ENCODE results near the gene AGO3. TPM values are rescaled to one million over a fixed set of nuclear protein-coding genes. Genes with fewer than 3 reads are reported as not detected.

Gene AGO3
- total RNA-seq, 6 experiments from 2014 or later: 18.3 to 24.0 (median 21.4) TPM

DNA sequence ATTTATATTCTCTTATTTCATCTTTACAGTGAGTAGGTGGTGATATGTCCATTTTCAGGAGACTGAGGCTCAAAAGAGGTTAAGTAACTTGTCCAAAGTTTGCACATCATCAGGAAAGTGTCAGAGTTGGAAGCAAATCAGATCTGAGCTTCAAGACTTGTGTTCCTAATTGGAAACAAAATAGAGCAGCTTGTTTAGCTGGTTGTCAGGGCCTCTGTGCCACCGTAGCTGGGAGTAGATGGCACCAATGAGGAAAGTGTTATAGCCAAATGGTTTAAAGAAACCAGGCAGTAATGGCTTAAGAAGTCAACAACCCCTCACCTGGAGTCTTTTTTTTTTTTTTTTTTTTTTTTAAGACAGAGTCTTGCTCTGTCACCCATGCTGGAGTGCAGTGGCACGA, 28.2 kb upstream of the AGO3 start:
- TF ChIP-seq, protein P1, sequence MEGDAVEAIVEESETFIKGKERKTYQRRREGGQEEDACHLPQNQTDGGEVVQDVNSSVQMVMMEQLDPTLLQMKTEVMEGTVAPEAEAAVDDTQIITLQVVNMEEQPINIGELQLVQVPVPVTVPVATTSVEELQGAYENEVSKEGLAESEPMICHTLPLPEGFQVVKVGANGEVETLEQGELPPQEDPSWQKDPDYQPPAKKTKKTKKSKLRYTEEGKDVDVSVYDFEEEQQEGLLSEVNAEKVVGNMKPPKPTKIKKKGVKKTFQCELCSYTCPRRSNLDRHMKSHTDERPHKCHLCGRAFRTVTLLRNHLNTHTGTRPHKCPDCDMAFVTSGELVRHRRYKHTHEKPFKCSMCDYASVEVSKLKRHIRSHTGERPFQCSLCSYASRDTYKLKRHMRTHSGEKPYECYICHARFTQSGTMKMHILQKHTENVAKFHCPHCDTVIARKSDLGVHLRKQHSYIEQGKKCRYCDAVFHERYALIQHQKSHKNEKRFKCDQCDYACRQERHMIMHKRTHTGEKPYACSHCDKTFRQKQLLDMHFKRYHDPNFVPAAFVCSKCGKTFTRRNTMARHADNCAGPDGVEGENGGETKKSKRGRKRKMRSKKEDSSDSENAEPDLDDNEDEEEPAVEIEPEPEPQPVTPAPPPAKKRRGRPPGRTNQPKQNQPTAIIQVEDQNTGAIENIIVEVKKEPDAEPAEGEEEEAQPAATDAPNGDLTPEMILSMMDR (IDR thresholded peaks at IDR 0.05): no peak
- H3K4me1 Mint-ChIP-seq (ENCODE audit: low read depth): no peaks in the 10 kb centered on the region
- DNase-seq: no peak
- no peak overlapping the region for H3K27ac Mint-ChIP-seq
- no peak overlapping the region for H3K4me3 Mint-ChIP-seq
- peaks cover 7% of the 10 kb centered on the region; the same call in 1 of the 2 replicates for H3K36me3 Mint-ChIP-seq (ENCODE audit: low read depth)
- H3K27me3 Mint-ChIP-seq (ENCODE audit: insufficient read depth): no peaks in the 10 kb centered on the region
- H3K9me3 Mint-ChIP-seq: no peaks in the 10 kb centered on the region

GRCh38 chr1:35914717-35915116, 16.2 kb upstream of the AGO3 start:
- no peak overlapping the region for H3K4me3 Mint-ChIP-seq
- peaks cover 19% of the 10 kb centered on the region for H3K36me3 Mint-ChIP-seq (ENCODE audit: low read depth)
- TF ChIP-seq, protein P1 (IDR thresholded peaks at IDR 0.05): no peak
- H3K4me1 Mint-ChIP-seq (ENCODE audit: low read depth): peaks cover 7% of the 10 kb centered on the region
- DNase-seq: no peak
- no peaks in the 10 kb centered on the region for H3K9me3 Mint-ChIP-seq
- no peak overlapping the region for H3K27ac Mint-ChIP-seq
- no peaks in the 10 kb centered on the region for H3K27me3 Mint-ChIP-seq (ENCODE audit: insufficient read depth)

DNA sequence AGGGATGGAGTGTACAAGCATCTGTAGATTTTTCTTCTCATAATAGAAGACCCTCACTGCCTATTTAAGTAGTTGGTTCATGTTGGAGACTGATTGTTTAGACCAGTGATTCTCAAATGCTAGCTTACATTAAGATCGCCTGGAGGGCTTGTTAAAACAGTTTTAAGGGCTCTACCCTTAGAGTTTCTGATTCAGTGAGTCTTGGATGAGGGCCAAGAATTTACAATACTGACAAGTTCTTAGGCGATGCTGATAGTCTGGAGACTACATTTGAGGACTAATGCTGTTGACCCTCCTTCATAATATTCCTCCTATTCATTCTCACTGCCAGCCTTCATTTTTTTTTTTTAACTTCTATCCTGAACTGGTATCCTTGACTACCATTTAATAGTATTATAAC, 15.2 kb upstream of the AGO3 start:
- no peak overlapping the region for H3K27ac Mint-ChIP-seq
- H3K36me3 Mint-ChIP-seq (ENCODE audit: low read depth): peaks cover 29% of the 10 kb centered on the region
- H3K4me3 Mint-ChIP-seq: no peak overlapping the region
- no peaks in the 10 kb centered on the region for H3K27me3 Mint-ChIP-seq (ENCODE audit: insufficient read depth)
- H3K9me3 Mint-ChIP-seq: no peaks in the 10 kb centered on the region
- DNase-seq: peak; percentile 11
- TF ChIP-seq, protein P1 (IDR thresholded peaks at IDR 0.05): no peak
- peaks cover 7% of the 10 kb centered on the region for H3K4me1 Mint-ChIP-seq (ENCODE audit: low read depth)

DNA sequence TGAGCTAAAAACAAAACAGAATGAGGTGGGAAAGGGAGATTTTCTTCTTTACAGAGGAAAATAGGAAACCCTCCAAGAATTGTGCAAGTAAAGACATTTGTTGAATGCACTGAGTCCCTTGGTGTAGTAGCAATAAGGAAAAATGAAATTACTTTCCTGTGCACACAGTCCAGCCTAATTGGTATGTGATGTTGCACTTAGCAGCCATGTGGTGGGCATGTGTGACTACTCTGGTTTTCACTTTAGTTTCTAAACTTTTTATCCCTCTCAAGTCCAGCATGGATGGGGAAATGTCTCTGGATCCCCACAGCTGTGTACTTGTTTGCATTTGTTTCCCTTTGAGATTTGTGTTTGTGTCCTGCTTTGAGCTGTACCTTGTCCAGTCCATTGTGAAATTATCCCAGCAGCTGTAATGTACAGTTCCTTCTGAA, 7.1 kb upstream of the AGO3 start:
- Mint-ChIP-seq H3K4me3 (no peak overlapping the region), H3K36me3 (ENCODE audit: low read depth) (peaks cover 15% of the 10 kb centered on the region), H3K4me1 (ENCODE audit: low read depth) (peaks cover 10% of the 10 kb centered on the region), H3K9me3 (no peaks in the 10 kb centered on the region), H3K27ac (no peak overlapping the region), H3K27me3 (ENCODE audit: insufficient read depth) (no peaks in the 10 kb centered on the region)
- DNase-seq: no peak
- TF ChIP-seq, protein P1 (IDR thresholded peaks at IDR 0.05): no peak

DNA sequence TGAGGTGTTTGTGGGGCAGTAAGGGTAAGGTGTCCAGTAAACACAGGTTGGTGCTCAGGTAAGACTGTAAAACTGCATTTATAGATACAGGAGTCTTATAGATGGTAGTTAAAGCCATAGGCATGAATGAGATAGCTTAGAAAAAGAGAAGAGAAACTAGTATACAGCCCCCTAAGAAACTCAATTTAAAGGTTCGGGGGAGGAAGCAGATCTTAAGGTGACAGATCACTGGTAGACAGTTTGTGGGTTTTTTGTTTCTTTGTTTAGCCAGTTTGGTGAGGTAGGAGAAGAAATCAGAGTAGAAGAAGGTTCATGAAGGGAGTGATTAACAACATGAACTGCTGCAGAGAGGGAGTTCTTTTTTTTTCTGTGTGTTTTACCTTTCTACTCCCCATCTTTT, 6.1 kb upstream of the AGO3 start:
- DNase-seq: no peak
- peaks cover 11% of the 10 kb centered on the region for H3K36me3 Mint-ChIP-seq (ENCODE audit: low read depth)
- H3K27ac Mint-ChIP-seq: no peak overlapping the region
- H3K9me3 Mint-ChIP-seq: no peaks in the 10 kb centered on the region
- no peaks in the 10 kb centered on the region for H3K27me3 Mint-ChIP-seq (ENCODE audit: insufficient read depth)
- H3K4me3 Mint-ChIP-seq: no peak overlapping the region
- TF ChIP-seq, protein P1 (IDR thresholded peaks at IDR 0.05): no peak
- H3K4me1 Mint-ChIP-seq (ENCODE audit: low read depth): peaks cover 18% of the 10 kb centered on the region

DNA sequence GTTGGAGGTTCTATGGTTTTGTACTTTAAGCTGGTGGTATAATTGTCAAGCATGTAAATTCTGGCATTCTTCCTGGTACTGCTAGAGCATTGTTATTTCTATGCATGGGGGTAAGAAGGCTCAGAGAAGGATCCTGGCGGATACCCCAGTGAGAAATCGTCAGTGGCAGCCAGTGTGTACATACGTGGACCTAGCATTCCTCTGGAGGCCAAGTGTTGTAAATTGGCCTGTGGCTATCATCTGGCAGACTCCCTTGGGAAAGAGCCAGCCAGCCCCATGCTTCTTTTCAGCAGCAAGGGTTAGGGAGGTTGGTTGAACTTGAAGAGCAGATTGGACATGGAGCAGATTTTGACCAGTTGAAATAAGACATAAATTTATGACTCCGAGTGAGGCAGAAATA, 5.2 kb upstream of the AGO3 start:
- peak; percentile 68 for DNase-seq
- TF ChIP-seq, protein P1 (IDR thresholded peaks at IDR 0.05): no peak
- Mint-ChIP-seq H3K4me3 (no peak overlapping the region), H3K27ac (peak overlapping the region; percentile 3; the same call in 1 of the 2 replicates), H3K36me3 (ENCODE audit: low read depth) (peaks cover 2% of the 10 kb centered on the region; the same call in 1 of the 2 replicates), H3K9me3 (no peaks in the 10 kb centered on the region), H3K27me3 (ENCODE audit: insufficient read depth) (no peaks in the 10 kb centered on the region; the same call in 1 of the 2 replicates), H3K4me1 (ENCODE audit: low read depth) (peaks cover 23% of the 10 kb centered on the region)
